Measurements from ENCODE around the gene ZP1. TPM values are rescaled to one million over a fixed set of nuclear protein-coding genes. Genes with fewer than 3 reads are reported as not detected.
A peak's percentile ranks its signal among the peaks of the same experiment; 100 is the strongest.

Gene ZP1
- total RNA-seq, 2 experiments from 2014 or later = 0.20 TPM; not detected in 1

GRCh38 chr11:60924110-60924905 is 57.0 kb downstream of the ZP1 start, which contains the start of gene TMEM132A:
Gene TMEM132A, plus strand, starts transcription at chr11:60924460. Its CDS starts 174 bp downstream, at chr11:60924634.
- peaks cover 43% of the 10 kb centered on the region for H3K36me3 ChIP-seq (ENCODE audit: insufficient read depth, low read length)
- ChIA-PET CTCF (interaction anchor here (1.2 kb wide), 1 partner anchor 9 kb away, joined by 4 read pairs; no protein-coding TSS in a partner anchor), POLR2A (interaction anchor here (0.7 to 2.1 kb wide), 4 partner anchors 8 to 160 kb away, joined by 3 to 19 read pairs (median 3); partner anchors contain the start of gene TMEM109)
- peak within 1 kb of the TSS; percentile 65 for H3K4me3 Mint-ChIP-seq
- H3K27me3 ChIP-seq (ENCODE audit: control insufficient read depth in 1 of 2, insufficient read depth in 2 of 2, low read length in 2 of 2) = peaks cover 25 to 28% of the 10 kb centered on the region in 2 experiments
- H3K4me1 Mint-ChIP-seq (ENCODE audit: low read depth) = peaks cover 5% of the 10 kb centered on the region
- intact Hi-C loops (cut with DNase I, micrococcal nuclease) = no loop called here
- no peak within 1 kb of the TSS for H3K27ac Mint-ChIP-seq
- DNase-seq (peak in 2 of 14 experiments; percentile 30 to 34), ATAC-seq (ENCODE audit: poor library complexity) (peak; percentile 63)
- H3K27me3 Mint-ChIP-seq = peaks cover 37% of the 10 kb centered on the region
- H3K27ac ChIP-seq (ENCODE audit: low read depth in 1 of 2, low read length in 2 of 2) = no peak within 1 kb of the TSS
- H3K9me3 ChIP-seq (ENCODE audit: control insufficient read depth in 1 of 2, insufficient read depth in 1 of 2, low read length in 2 of 2) = peaks cover 0 to 14% of the 10 kb centered on the region in 2 experiments
- no peaks in the 10 kb centered on the region for H3K9me3 Mint-ChIP-seq
- H3K4me3 ChIP-seq (ENCODE audit: low read length) = peak within 1 kb of the TSS; percentile 45
- H3K4me1 ChIP-seq (ENCODE audit: insufficient read depth, low read length) = peaks cover 26% of the 10 kb centered on the region
- no peak for TF ChIP-seq CTCF (IDR thresholded peaks at IDR 0.05)
- H3K36me3 Mint-ChIP-seq (ENCODE audit: low read depth) = peaks cover 43% of the 10 kb centered on the region

Other genes with a start within 250 kb of the ZP1 start
- gene MS4A8, start 167.9 kb upstream of the ZP1 start, total RNA-seq = not detected
- not detected for gene MS4A18, start 142.8 kb upstream of the ZP1 start, total RNA-seq
- gene MS4A15, start 110.7 kb upstream of the ZP1 start, total RNA-seq = not detected
- not detected for gene MS4A10, start 82.2 kb upstream of the ZP1 start, total RNA-seq
- gene CCDC86, start 25.4 kb upstream of the ZP1 start, total RNA-seq = 1 to 10 TPM; 8.0 to 9.0 TPM
- under 1 TPM; 0.36 TPM for gene PTGDR2, start 11.6 kb upstream of the ZP1 start, total RNA-seq
- gene PRPF19, start 39.0 kb downstream of the ZP1 start, total RNA-seq = 10 to 100 TPM; 63.2 to 67.3 TPM
- gene TMEM109, start 46.6 kb downstream of the ZP1 start, total RNA-seq = 10 to 100 TPM; 27.8 to 32.9 TPM
- gene TMEM132A, start 56.9 kb downstream of the ZP1 start, total RNA-seq = not detected
- gene SLC15A3, start 84.6 kb downstream of the ZP1 start, total RNA-seq = 10 to 100 TPM; 10.5 to 11.9 TPM
- 100 to 1,000 TPM; 814 to 827 TPM for gene CD6, start 104.1 kb downstream of the ZP1 start, total RNA-seq
- 100 to 1,000 TPM; 421 to 423 TPM for gene CD5, start 234.9 kb downstream of the ZP1 start, total RNA-seq

Data from CD4-positive, alpha-beta T cell (primary cell).